Measurements from ENCODE around the gene ABLIM1.

DNA sequence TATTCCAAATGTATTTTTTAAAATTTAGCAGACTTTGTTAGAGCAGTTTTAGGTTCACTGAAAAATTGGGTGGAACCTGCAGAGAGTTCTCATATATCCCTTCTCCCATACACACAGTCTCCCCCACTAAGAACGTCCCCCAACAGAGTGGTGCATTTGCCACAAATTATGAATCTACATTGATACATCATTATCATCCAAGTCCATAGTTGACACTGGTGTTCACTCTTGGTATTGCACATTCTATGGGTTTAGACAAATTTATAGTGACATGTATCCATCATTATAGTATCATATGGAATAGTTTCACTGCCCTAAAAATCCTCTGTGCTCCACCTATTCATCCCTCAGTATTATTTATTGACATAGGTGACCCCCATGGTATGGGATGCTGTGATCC, 156.4 kb downstream of the ABLIM1 start:
- no peak for TF ChIP-seq CTCF (IDR thresholded peaks at IDR 0.05)
- TF ChIP-seq POLR2AphosphoS5 (IDR thresholded peaks at IDR 0.05), result no peak
- no peak for TF ChIP-seq POLR2A (IDR thresholded peaks at IDR 0.05)
- no peak for TF ChIP-seq EP300 (IDR thresholded peaks at IDR 0.05)

Measured in suprapubic skin (tissue), 4 donors.